Activated CD4-positive, alpha-beta memory T cell treated with anti-CD3 and anti-CD28 coated beads, Interleukin-2, amount 10 ng/mL, durations not matched to agents 7 days and 5 days (primary cell): ENCODE measurements around the gene LRP1. TPM values are rescaled to one million over a fixed set of nuclear protein-coding genes. Genes with fewer than 3 reads are reported as not detected.

Experiments
- CTCF ChIA-PET: fragments of 350-600 bp; sonication (Branson Sonifier 250); formaldehyde crosslinking; loops from one replicate; lab custom pipeline; 2021; ENCODE audit warnings: antibody characterized with exemption, inconsistent platforms; lab: Charles Lee
- POLR2A ChIA-PET: fragments of 350-600 bp; sonication (Branson Sonifier 250); formaldehyde crosslinking; loops from one replicate; lab custom pipeline; 2021; ENCODE audit warnings: antibody characterized with exemption; lab: Charles Lee
- DNase-seq: peaks from one replicate; pipeline ENCODE4 v3.0.0-alpha.2; 2020
- H3K27ac Mint-ChIP-seq: one replicate; pipeline ENCODE4 v1.8.0; 2021; ENCODE audit warnings: mild to moderate bottlenecking, mixed read lengths
- H3K27me3 Mint-ChIP-seq: one replicate; pipeline ENCODE4 v1.8.0; 2021; ENCODE audit warnings: mixed read lengths
- H3K36me3 Mint-ChIP-seq: one replicate; pipeline ENCODE4 v1.8.0; 2021; ENCODE audit warnings: low read depth, mixed read lengths
- H3K4me1 Mint-ChIP-seq: one replicate; pipeline ENCODE4 v1.8.0; 2021; ENCODE audit warnings: mixed read lengths
- H3K4me3 Mint-ChIP-seq: one replicate; pipeline ENCODE4 v1.8.0; 2021; ENCODE audit warnings: mild to moderate bottlenecking, mixed read lengths
- H3K9me3 Mint-ChIP-seq: one replicate; pipeline ENCODE4 v1.8.0; 2021; ENCODE audit warnings: mixed read lengths
- total RNA-seq, 2 experiments: library from RNA; stranded (reverse); gene quantifications; one replicate each; pipeline ENCODE4 v1.2.3, GENCODE V29; 2021

The LRP1 gene
- total RNA-seq, 2 experiments from 2014 or later, result 0.60 to 0.86 TPM

DNA sequence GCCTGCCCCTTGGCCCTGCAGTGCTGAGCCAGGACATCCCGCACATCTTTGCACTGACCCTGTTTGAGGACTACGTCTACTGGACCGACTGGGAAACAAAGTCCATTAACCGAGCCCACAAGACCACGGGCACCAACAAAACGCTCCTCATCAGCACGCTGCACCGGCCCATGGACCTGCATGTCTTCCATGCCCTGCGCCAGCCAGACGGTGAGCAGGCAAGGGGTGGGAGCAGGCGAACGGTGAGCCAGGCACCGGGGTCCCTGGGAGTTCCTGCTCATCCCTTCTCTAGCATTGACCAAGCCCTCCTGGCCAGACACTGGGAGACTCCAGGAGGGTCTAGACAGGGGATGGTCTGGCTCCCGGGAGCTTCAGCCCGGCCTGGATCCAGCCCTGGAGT, 70.9 kb downstream of the LRP1 start:
- ChIA-PET CTCF (no interaction called here), POLR2A (no interaction called here)
- Mint-ChIP-seq H3K4me1 (no peaks in the 10 kb centered on the region), H3K9me3 (no peaks in the 10 kb centered on the region), H3K27ac (no peak overlapping the region), H3K36me3 (no peaks in the 10 kb centered on the region), H3K27me3 (peaks cover 1% of the 10 kb centered on the region), H3K4me3 (no peak overlapping the region)
- DNase-seq, result no peak

DNA sequence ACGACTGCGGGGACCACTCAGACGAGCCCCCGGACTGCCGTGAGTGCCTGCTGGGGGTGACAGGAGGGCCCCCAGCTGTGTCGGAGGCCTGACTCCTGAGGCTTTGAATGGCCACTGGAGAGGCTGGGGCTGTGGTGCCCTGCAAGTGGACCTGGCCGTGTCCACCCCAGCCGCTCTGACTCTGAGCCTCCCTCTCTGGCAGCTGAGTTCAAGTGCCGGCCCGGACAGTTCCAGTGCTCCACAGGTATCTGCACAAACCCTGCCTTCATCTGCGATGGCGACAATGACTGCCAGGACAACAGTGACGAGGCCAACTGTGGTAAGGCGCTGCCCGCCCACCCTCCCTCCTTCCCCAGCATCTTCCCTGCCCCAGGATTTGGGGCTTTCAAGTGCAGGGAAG, 72.2 kb downstream of the LRP1 start:
- no peaks in the 10 kb centered on the region for H3K4me1 Mint-ChIP-seq
- CTCF ChIA-PET, result no interaction called here
- H3K4me3 Mint-ChIP-seq, result no peak overlapping the region
- no peak for DNase-seq
- H3K27me3 Mint-ChIP-seq, result peaks cover 1% of the 10 kb centered on the region
- no peaks in the 10 kb centered on the region for H3K9me3 Mint-ChIP-seq
- POLR2A ChIA-PET, result no interaction called here
- no peaks in the 10 kb centered on the region for H3K36me3 Mint-ChIP-seq
- no peak overlapping the region for H3K27ac Mint-ChIP-seq

DNA sequence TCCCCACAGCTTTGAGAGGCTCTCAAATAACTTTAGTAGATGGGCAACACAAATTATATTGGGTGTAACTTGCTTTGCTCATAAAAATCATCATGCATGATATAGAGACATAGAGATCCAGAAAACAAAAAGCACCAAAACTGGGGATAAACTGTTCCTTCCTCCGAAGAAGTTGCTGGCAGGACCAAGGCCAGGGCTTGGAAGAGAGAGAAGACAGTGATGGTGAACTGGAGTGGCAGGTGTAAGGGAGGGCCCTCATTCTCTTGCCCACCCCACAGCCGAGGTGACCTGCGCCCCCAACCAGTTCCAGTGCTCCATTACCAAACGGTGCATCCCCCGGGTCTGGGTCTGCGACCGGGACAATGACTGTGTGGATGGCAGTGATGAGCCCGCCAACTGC, 72.9 kb downstream of the LRP1 start:
- Mint-ChIP-seq H3K36me3 (no peaks in the 10 kb centered on the region), H3K27me3 (peaks cover 1% of the 10 kb centered on the region), H3K9me3 (no peaks in the 10 kb centered on the region), H3K4me1 (no peaks in the 10 kb centered on the region), H3K4me3 (no peak overlapping the region), H3K27ac (no peak overlapping the region)
- ChIA-PET POLR2A (no interaction called here), CTCF (no interaction called here)
- DNase-seq, result no peak

DNA sequence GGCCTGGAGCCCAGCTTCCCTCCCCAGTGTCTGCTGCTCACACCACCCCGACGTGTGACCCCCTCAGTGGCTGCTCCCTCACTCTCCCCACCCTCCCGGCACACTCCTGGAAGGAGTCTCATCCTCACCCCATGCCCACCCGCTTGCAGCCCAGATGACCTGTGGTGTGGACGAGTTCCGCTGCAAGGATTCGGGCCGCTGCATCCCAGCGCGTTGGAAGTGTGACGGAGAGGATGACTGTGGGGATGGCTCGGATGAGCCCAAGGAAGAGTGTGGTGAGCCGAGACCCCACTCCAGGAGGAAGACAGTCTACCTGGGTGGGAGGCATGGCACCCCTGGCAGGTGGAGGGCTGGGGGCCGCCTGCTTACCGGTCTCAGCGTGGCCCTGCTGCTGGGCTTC, 73.3 kb downstream of the LRP1 start:
- ChIA-PET CTCF (interaction anchor here (0.6 kb wide), 1 partner anchor 112 kb away, joined by 4 read pairs; no protein-coding TSS in a partner anchor), POLR2A (no interaction called here)
- H3K36me3 Mint-ChIP-seq, result no peaks in the 10 kb centered on the region
- H3K4me3 Mint-ChIP-seq, result no peak overlapping the region
- no peak for DNase-seq
- no peaks in the 10 kb centered on the region for H3K27me3 Mint-ChIP-seq
- no peaks in the 10 kb centered on the region for H3K4me1 Mint-ChIP-seq
- no peak overlapping the region for H3K27ac Mint-ChIP-seq
- H3K9me3 Mint-ChIP-seq, result no peaks in the 10 kb centered on the region

DNA sequence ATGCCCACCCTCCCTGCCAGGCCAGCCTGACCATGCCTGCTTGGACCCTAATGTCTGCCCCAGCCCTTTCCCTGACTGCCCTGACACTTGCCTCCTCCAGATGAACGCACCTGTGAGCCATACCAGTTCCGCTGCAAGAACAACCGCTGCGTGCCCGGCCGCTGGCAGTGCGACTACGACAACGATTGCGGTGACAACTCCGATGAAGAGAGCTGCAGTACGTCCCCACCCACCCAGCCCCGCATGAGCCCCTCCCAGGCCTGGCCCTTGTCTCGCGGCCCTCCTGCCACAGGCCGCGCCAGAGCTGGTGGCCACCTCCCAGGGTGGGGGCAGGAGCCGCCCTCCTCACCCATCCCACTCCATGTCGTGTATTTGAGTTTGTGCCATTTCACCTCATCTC, 74.0 kb downstream of the LRP1 start:
- no peak overlapping the region for H3K4me3 Mint-ChIP-seq
- H3K4me1 Mint-ChIP-seq, result no peaks in the 10 kb centered on the region
- no peaks in the 10 kb centered on the region for H3K27me3 Mint-ChIP-seq
- no peaks in the 10 kb centered on the region for H3K9me3 Mint-ChIP-seq
- H3K36me3 Mint-ChIP-seq, result no peaks in the 10 kb centered on the region
- no peak overlapping the region for H3K27ac Mint-ChIP-seq
- DNase-seq, result no peak
- ChIA-PET POLR2A (no interaction called here), CTCF (interaction anchor here (0.6 kb wide), 1 partner anchor 112 kb away, joined by 4 read pairs; no protein-coding TSS in a partner anchor)

DNA sequence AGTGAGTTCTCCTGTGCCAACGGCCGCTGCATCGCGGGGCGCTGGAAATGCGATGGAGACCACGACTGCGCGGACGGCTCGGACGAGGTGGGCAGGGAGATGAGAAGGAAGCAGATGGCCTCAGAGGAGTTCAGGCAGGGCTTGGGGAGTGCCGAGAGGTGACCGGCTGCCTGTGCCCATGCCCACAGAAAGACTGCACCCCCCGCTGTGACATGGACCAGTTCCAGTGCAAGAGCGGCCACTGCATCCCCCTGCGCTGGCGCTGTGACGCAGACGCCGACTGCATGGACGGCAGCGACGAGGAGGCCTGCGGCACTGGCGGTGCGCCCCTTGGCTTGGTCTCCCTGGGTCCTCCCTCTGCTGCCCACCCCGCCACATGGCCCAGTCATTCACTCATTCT, 74.9 kb downstream of the LRP1 start:
- Mint-ChIP-seq H3K9me3 (no peaks in the 10 kb centered on the region), H3K4me3 (no peak overlapping the region), H3K36me3 (no peaks in the 10 kb centered on the region), H3K27ac (no peak overlapping the region), H3K27me3 (no peaks in the 10 kb centered on the region), H3K4me1 (no peaks in the 10 kb centered on the region)
- CTCF ChIA-PET, result no interaction called here
- DNase-seq, result no peak
- POLR2A ChIA-PET, result no interaction called here

DNA sequence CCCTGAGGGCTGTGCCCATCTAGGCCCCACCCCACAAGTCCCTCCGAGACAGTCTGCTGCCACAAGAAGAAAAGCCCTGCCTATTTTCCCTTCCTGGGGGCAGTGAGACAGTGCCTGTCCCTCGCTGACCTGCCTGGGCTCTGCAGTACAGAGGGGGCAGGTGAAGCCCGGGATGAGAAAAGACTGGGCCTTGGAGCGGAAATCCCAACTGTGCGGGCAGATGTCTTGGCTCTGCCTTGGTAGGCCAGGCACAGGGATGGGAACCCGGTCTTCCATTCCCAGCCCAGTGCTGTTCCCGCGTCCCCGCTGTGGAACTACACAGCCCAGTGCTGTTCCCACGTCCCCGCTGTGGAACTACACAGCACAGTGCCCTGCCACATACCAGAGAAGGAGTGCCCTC, 75.5 kb downstream of the LRP1 start:
- H3K9me3 Mint-ChIP-seq, result no peaks in the 10 kb centered on the region
- H3K4me3 Mint-ChIP-seq, result no peak overlapping the region
- H3K36me3 Mint-ChIP-seq, result no peaks in the 10 kb centered on the region
- no peak for DNase-seq
- H3K4me1 Mint-ChIP-seq, result no peaks in the 10 kb centered on the region
- ChIA-PET CTCF (no interaction called here), POLR2A (no interaction called here)
- no peak overlapping the region for H3K27ac Mint-ChIP-seq
- no peaks in the 10 kb centered on the region for H3K27me3 Mint-ChIP-seq

DNA sequence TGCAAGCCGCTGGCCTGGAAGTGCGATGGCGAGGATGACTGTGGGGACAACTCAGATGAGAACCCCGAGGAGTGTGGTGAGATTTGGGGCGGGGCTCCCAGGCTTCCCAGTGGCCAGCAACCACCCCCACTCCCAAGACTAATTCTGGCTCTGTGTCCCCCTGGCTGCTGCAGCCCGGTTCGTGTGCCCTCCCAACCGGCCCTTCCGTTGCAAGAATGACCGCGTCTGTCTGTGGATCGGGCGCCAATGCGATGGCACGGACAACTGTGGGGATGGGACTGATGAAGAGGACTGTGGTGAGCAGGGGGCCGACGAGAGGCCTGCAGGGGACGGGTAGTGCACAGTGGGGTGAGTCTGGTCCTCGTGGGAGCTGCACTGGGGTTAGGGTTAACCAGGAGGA, 76.2 kb downstream of the LRP1 start:
- no peak overlapping the region for H3K27ac Mint-ChIP-seq
- no peaks in the 10 kb centered on the region for H3K36me3 Mint-ChIP-seq
- DNase-seq, result no peak
- no peaks in the 10 kb centered on the region for H3K27me3 Mint-ChIP-seq
- CTCF ChIA-PET, result no interaction called here
- POLR2A ChIA-PET, result no interaction called here
- H3K4me3 Mint-ChIP-seq, result no peak overlapping the region
- no peaks in the 10 kb centered on the region for H3K4me1 Mint-ChIP-seq
- no peaks in the 10 kb centered on the region for H3K9me3 Mint-ChIP-seq

DNA sequence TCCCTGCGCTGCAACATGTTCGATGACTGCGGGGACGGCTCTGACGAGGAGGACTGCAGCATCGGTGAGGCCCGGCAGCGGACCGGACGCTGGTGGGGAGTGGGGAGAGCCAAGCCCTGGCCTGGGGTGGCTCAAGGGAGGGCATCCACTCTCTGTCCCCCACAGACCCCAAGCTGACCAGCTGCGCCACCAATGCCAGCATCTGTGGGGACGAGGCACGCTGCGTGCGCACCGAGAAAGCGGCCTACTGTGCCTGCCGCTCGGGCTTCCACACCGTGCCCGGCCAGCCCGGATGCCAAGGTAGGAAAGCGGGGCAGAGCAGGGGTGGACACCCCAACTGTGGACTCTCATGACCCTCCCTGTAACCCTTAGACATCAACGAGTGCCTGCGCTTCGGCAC, 76.9 kb downstream of the LRP1 start:
- no peaks in the 10 kb centered on the region for H3K4me1 Mint-ChIP-seq
- DNase-seq, result no peak
- POLR2A ChIA-PET, result no interaction called here
- CTCF ChIA-PET, result no interaction called here
- H3K36me3 Mint-ChIP-seq, result no peaks in the 10 kb centered on the region
- no peak overlapping the region for H3K4me3 Mint-ChIP-seq
- no peaks in the 10 kb centered on the region for H3K27me3 Mint-ChIP-seq
- no peaks in the 10 kb centered on the region for H3K9me3 Mint-ChIP-seq
- H3K27ac Mint-ChIP-seq, result no peak overlapping the region

DNA sequence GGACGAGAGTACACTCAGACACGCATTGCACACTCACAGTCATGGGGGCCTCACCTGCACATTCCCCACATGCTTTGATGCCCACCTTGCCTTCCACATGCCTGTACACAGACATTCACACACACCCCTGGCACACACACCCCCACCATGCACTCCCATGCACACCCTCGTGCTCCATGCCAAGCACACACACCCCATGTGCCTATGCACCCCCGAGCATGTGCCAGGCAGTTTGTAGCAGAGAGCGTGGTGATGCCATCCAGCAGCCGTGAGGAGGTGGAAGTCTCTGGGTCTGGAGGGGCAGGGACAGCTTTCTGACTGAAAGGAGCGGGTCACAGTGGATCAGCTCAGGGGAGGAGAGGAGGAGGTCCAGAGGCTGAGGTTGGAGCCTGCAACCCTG, 77.6 kb downstream of the LRP1 start:
- H3K9me3 Mint-ChIP-seq, result no peaks in the 10 kb centered on the region
- no peaks in the 10 kb centered on the region for H3K4me1 Mint-ChIP-seq
- no peak overlapping the region for H3K27ac Mint-ChIP-seq
- POLR2A ChIA-PET, result no interaction called here
- no peak overlapping the region for H3K4me3 Mint-ChIP-seq
- CTCF ChIA-PET, result interaction anchor here (1.0 kb wide), 1 partner anchor 37 kb away, joined by 3 read pairs; no protein-coding TSS in a partner anchor
- H3K27me3 Mint-ChIP-seq, result no peaks in the 10 kb centered on the region
- DNase-seq, result no peak
- H3K36me3 Mint-ChIP-seq, result no peaks in the 10 kb centered on the region

DNA sequence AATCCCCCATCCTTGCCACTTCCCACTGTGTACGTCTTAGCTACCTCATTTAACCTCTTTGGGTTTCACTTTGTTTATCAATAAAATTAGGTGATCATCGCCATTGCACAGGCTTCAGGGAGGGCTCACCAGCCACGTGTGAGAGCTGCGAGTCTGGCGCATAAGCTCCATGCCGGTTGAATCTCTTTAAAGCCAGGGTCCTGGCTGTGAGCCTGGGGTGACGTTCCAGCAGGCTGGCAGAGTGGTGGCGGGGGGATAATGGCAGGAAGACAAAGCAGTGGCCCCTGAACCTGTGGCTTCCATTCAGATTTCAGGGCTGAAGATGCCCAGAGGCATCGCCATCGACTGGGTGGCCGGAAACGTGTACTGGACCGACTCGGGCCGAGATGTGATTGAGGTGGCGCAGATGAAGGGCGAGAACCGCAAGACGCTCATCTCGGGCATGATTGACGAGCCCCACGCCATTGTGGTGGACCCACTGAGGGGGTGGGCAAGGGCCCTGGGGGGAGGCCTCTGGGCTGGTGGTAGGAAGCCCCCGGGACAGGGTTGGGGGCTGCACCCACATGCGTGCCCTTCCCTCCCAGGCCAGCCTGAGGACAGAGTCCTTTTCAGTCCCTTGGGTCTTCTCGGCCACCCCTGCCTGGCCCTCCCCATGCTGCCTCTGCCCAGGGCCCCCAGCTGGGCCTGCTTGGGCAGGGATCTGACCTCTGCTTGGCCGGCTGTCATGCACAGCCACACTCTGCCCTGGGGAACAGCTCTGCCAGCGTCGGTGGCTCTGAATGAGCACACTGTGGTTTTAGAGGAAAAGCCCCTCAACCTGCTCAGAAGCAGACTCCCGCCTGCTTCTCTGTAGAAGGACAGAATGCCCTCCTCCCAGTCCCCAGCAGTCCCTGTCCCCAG, 79.7 kb downstream of the LRP1 start:
- CTCF ChIA-PET, result no interaction called here
- Mint-ChIP-seq H3K4me3 (no peak overlapping the region), H3K36me3 (no peaks in the 10 kb centered on the region), H3K27ac (no peak overlapping the region), H3K4me1 (peaks cover 3% of the 10 kb centered on the region), H3K9me3 (no peaks in the 10 kb centered on the region), H3K27me3 (no peaks in the 10 kb centered on the region)
- POLR2A ChIA-PET, result no interaction called here
- no peak for DNase-seq

DNA sequence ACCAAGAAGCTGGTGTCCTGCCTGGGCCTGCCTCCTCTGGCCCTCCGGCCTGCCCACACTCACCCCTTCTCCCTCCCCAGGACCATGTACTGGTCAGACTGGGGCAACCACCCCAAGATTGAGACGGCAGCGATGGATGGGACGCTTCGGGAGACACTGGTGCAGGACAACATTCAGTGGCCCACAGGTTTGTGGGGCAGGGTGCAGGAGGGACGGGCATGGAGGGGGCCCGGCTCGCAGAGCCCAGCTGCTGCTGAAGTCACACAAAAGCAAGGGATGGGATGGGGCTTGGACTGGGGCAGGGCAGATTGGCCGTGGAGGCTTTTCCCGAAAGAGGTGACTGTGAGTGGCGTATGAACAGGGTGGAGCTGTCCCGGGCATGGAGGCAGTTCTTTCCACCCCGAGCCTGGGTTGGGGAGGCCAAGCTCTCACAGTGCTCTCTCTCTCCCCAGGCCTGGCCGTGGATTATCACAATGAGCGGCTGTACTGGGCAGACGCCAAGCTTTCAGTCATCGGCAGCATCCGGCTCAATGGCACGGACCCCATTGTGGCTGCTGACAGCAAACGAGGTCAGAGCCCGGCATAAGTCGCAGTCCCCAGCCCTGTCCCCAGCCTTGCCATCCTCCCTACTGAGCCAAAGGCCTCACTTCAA, 80.5 kb downstream of the LRP1 start:
- H3K36me3 Mint-ChIP-seq, result no peaks in the 10 kb centered on the region
- peaks cover 9% of the 10 kb centered on the region for H3K4me1 Mint-ChIP-seq
- H3K4me3 Mint-ChIP-seq, result no peak overlapping the region
- no peaks in the 10 kb centered on the region for H3K9me3 Mint-ChIP-seq
- ChIA-PET CTCF (no interaction called here), POLR2A (no interaction called here)
- DNase-seq, result no peak
- no peak overlapping the region for H3K27ac Mint-ChIP-seq
- peaks cover 6% of the 10 kb centered on the region for H3K27me3 Mint-ChIP-seq

DNA sequence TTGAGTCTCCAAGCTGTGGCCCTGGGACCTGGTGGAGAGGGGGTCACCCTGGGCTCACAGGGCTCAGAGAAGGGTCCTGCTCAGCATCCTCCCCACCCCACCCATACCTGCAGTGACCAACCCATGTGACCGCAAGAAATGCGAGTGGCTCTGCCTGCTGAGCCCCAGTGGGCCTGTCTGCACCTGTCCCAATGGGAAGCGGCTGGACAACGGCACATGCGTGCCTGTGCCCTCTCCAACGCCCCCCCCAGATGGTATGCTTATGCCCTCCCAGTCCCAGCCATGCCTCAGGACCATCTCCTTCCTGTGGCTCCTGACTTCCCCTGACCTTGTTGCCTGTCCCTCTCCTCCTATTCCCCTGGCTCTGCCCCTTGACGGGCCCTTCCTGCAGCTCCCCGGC, 81.6 kb downstream of the LRP1 start:
- Mint-ChIP-seq H3K4me3 (no peak overlapping the region), H3K27ac (no peak overlapping the region), H3K36me3 (no peaks in the 10 kb centered on the region), H3K27me3 (peaks cover 17% of the 10 kb centered on the region), H3K4me1 (peaks cover 18% of the 10 kb centered on the region), H3K9me3 (no peaks in the 10 kb centered on the region)
- ChIA-PET POLR2A (no interaction called here), CTCF (no interaction called here)
- no peak for DNase-seq
